Measurements from ENCODE around the gene SLC22A23.
"Not testable (repeated sequence)": the region's sequence is repeated elsewhere in the genome, so short reads cannot be mapped to it uniquely, and the experiment has no call there.

The SLC22A23 gene

DNA sequence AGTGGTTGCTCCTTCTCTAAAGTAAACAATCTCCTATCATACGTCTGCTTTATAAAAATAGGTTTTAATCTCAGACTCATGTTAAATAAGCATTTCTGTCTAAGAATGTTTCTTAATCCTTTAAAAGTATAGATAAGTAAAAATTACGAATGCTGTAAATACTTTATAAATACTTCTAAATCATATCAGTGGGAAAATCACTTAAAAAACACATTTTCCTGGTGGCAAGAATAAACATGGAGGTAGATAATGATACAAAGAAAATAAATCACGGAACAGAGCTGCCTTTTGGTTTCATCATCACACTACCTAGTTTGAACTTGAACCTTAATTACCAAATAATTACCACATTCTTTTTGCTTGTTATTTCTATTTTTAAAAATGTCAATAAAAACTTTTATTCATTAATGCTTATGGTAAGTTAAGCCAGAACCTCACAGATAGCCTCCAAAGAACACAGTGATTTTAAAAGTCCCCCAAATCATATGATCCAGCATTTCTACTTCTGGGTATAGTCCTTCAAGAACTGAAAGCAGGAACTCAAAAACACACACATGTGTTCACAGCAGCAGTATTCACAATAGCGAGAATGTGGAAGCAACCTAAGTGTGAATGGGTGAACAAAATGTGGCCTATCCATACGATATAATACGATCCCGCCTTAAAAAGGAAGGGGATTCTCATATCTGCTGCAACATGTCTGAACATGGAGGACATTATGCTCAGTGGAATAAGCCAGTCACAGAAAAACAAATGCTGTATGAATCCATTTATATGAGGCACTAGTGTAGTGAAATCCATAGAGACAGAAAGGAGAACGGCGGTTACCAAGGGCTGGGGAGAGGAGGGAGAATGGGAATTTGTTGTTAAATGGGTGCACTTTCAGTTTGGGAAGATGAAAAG lies 72.4 kb downstream of the SLC22A23 start:
- DNase-seq: no peak

DNA sequence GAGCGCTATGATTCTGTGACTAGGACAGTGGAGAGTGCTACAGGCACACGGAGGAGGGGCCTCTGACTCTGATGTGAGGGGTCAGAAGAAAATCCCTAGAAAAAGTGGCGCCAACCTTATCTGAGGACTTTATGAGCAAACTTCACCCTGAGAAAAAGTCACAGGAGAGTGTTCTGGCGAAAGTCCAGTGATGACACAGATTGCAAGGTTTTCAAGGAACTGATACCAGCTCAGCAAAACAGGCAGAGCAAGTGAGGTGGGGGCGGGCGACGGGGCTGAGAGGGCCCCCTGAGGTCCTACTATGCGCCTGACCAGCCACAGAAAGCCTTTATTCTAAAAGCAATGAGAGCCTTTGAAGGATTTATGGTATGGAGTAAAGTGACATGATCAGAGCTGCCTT lies 73.3 kb downstream of the SLC22A23 start:
- DNase-seq: no peak

DNA sequence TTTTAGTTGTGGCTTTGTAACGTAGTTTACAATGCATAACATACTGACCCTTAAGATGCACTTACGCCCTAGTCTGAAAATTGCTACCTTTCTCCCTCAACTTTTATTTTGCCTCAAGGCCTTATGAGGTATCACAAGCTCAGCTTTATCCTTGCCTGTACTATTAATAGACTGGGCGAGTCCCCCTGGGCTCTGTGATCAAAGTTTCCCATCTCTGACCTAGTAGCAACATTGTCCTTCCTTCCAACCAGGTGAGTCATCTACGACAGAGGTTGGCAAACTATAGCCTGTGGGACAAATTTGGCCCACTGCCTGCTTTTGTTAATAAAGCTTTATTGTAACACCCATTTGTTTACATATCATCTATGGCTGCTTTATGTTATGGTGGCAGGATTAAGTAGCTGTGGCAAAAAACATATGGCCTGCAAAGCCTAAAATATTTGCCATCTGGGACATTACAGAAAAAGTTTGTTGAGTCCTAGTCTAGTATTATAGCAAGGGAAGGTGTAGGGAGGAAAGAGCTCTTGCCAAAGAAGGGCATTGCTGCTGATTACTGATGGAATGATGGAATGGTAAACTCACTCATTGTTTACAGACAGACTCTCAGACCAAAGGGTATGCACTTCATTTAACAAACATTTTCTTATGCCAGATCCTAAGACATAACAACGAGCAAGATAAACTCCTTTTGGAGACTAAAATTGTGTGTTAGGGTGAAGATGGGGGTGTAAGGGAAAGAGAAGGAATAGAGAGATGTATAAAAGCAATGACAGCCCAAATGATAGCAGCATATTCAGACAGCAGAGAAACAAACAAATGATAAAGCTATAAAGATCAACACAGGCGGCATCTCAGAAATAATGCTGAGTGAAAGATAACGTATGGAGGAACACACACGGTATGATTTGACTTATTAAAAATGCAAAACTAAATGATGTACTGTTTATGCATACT lies 74.2 kb downstream of the SLC22A23 start:
- DNase-seq: no peak

- DNase-seq: no peak
These were observed 75.5 kb downstream of the SLC22A23 start for GRCh38 chr6:3381233-3381921.

- no peak for DNase-seq
These were observed 76.3 kb downstream of the SLC22A23 start for GRCh38 chr6:3380344-3381232.

- no peak for DNase-seq
These were observed 77.3 kb downstream of the SLC22A23 start for GRCh38 chr6:3379482-3380060.

DNA sequence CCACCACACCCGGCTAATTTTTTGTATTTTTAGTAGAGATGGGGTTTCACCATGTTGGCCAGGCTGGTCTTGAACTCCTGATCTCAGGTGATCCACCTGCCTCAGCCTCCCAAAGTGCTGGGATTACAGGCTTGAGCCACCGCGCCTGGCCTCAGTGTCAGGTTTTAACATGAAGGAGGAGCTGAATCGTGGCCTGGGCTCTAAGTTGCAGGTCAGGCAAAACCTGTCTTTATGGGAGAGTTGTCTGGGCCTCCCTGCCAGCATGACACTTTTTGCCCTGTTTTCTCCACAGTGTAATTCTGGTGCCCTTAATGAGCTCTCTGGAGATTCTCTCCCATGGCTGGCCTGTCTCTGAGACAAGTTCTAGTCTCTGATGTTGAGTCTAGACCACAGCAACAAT lies 78.0 kb downstream of the SLC22A23 start:
- DNase-seq: not testable (repeated sequence)

GRCh38 chr6:3378398-3378782 lies 78.5 kb downstream of the SLC22A23 start:
- not testable (repeated sequence) for DNase-seq

DNA sequence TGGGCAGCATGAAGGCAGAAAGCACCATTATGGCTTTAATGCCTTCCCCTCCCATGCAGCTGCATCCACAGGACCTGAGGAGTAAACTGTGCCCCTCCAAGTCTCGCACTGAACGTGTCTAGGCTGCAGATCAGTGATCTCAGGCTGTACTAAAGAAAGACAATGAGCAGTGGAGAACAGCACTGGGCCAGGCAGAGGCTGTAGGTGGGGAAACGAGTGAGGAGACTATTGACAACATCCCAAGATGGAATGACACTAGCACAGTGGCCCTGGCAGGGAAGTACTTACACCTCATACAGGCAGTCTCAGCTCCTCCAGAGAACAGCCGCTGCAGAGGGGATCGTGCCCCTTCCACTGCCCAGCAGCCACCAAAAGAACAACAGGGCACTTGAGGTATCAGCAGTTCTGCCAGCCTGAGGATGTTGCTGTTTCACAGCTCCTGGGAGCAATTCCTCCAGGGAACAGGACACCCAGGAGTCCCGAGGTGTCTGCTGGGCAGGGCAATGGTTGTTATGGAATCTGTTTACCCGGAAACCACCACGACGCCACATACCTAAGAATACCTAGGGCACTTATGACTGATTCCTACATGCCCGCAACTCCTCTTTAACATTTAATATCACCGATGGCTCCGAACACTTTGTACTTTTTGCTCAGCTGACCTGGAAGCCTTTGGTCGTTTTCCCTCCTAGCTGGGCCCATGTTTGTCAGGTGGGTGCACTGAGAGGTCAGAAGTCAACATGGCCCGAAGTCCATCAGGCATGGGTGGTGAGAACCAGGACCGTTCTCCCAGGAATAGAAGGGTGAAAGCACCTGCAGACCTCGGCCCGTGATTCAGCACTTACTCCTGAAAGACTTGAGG lies 79.1 kb downstream of the SLC22A23 start:
- no peak for DNase-seq

GRCh38 chr6:3376893-3377535 lies 79.8 kb downstream of the SLC22A23 start:
- no peak for DNase-seq

GRCh38 chr6:3376064-3376463 lies 80.8 kb downstream of the SLC22A23 start:
- no peak for DNase-seq

DNA sequence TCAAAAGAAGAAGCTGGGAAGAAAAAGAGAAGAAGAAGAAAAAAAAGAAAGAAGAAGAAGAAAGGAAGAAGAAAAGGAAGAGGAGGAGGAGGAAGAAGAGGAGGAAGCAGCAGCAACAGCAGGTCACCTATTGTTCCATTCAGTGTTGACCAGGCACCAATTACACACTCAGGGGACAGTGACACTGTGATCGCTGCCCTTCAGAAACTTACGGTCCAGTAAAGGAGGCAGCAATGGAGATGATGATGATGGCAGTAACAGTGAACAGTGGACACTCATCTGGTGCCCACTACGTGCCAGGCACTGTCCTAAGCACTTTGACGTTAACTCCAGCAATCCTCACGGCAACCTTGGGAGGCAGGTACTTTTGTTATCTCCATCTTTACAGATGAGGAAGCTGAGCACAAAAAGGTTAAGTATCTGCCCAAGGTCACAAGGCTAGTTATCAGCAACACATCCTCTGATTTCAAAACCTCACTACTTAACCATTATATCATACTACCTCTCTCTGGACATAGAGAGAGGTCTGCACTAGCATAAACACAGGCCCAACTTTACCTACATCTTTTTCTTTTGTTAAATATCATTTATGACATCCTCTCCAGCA lies 83.2 kb downstream of the SLC22A23 start:
- DNase-seq: no peak

- DNase-seq: no peak
These were observed 83.8 kb downstream of the SLC22A23 start for GRCh38 chr6:3372912-3373554.

DNA sequence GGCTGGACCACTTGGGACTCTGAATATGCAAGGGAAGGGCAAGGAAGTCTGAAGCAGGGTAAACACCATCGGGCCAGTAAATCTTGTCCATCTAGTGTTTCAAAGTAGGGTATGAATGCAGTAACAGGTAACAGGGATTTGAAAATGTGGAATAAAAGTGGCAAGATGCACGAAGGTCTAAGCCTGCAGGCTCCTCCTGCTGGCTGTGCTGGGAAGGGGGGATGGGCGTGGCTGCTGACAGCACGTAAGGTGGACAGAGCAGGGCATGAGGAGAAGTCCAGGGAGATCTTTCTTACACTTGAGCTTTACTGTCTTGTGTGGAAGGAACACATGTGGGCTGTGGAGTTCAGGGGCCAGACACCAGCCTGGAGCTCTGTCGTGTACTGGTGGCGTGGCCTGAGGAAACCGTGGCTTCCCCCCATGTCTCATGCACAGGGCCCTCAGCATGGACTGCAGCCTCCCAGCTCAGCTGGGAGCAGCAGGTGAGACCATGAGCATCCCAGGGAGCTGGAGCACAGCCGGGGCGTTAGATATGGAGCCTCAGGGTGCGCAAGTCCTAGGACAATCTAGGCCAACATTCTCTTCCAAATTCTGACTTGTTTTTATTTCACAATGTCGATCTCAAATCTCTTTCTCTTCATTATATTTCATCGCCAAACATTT lies 84.5 kb downstream of the SLC22A23 start:
- DNase-seq: no peak

- DNase-seq: no peak
These were observed 85.5 kb downstream of the SLC22A23 start for GRCh38 chr6:3371222-3371949.

GRCh38 chr6:3370361-3371221 lies 86.3 kb downstream of the SLC22A23 start:
- DNase-seq: no peak

GRCh38 chr6:3369985-3370360 lies 86.9 kb downstream of the SLC22A23 start:
- no peak for DNase-seq

All from NCI-H187 treated with DMSO at 0.1 percent for 48 hours (cell line).